Measurements from ENCODE around the gene GJD2. TPM values are rescaled to one million over a fixed set of nuclear protein-coding genes. Genes with fewer than 3 reads are reported as not detected.

Gene GJD2
- total and polyA plus RNA-seq, 4 donors, result not detected

- H3K36me3 ChIP-seq (ENCODE audit: control insufficient read depth in 4 of 4, insufficient read depth in 3 of 4, low read depth in 1 of 4, low read length in 3 of 4), result no peaks in the 10 kb centered on the region
- H3K9ac ChIP-seq (ENCODE audit: low read depth in 1 of 2, low read length in 2 of 2), result no peak overlapping the region
- no peak for DNase-seq (ENCODE audit: low spot score)
- TF ChIP-seq, protein P1, sequence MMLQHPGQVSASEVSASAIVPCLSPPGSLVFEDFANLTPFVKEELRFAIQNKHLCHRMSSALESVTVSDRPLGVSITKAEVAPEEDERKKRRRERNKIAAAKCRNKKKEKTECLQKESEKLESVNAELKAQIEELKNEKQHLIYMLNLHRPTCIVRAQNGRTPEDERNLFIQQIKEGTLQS (IDR thresholded peaks at IDR 0.05), result no peak
- TF ChIP-seq, protein P2, sequence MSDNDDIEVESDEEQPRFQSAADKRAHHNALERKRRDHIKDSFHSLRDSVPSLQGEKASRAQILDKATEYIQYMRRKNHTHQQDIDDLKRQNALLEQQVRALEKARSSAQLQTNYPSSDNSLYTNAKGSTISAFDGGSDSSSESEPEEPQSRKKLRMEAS (IDR thresholded peaks at IDR 0.05), result no peak
- no peak for TF ChIP-seq GABPA (IDR thresholded peaks at IDR 0.05 in 1 of 2, conservative IDR thresholded peaks at IDR 0.05 in 1 of 2)
- TF ChIP-seq, protein P3, sequence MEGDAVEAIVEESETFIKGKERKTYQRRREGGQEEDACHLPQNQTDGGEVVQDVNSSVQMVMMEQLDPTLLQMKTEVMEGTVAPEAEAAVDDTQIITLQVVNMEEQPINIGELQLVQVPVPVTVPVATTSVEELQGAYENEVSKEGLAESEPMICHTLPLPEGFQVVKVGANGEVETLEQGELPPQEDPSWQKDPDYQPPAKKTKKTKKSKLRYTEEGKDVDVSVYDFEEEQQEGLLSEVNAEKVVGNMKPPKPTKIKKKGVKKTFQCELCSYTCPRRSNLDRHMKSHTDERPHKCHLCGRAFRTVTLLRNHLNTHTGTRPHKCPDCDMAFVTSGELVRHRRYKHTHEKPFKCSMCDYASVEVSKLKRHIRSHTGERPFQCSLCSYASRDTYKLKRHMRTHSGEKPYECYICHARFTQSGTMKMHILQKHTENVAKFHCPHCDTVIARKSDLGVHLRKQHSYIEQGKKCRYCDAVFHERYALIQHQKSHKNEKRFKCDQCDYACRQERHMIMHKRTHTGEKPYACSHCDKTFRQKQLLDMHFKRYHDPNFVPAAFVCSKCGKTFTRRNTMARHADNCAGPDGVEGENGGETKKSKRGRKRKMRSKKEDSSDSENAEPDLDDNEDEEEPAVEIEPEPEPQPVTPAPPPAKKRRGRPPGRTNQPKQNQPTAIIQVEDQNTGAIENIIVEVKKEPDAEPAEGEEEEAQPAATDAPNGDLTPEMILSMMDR (IDR thresholded peaks at IDR 0.05; ENCODE audit: low read depth, low read length, missing input control), result no peak
- no peak for TF ChIP-seq TAF1 (conservative IDR thresholded peaks at IDR 0.05)
- TF ChIP-seq EGR1 (IDR thresholded peaks at IDR 0.05; ENCODE audit: low read depth in 2 of 2), result no peak
- TF ChIP-seq NR2F2 (IDR thresholded peaks at IDR 0.05), result no peak
- TF ChIP-seq, protein P4, sequence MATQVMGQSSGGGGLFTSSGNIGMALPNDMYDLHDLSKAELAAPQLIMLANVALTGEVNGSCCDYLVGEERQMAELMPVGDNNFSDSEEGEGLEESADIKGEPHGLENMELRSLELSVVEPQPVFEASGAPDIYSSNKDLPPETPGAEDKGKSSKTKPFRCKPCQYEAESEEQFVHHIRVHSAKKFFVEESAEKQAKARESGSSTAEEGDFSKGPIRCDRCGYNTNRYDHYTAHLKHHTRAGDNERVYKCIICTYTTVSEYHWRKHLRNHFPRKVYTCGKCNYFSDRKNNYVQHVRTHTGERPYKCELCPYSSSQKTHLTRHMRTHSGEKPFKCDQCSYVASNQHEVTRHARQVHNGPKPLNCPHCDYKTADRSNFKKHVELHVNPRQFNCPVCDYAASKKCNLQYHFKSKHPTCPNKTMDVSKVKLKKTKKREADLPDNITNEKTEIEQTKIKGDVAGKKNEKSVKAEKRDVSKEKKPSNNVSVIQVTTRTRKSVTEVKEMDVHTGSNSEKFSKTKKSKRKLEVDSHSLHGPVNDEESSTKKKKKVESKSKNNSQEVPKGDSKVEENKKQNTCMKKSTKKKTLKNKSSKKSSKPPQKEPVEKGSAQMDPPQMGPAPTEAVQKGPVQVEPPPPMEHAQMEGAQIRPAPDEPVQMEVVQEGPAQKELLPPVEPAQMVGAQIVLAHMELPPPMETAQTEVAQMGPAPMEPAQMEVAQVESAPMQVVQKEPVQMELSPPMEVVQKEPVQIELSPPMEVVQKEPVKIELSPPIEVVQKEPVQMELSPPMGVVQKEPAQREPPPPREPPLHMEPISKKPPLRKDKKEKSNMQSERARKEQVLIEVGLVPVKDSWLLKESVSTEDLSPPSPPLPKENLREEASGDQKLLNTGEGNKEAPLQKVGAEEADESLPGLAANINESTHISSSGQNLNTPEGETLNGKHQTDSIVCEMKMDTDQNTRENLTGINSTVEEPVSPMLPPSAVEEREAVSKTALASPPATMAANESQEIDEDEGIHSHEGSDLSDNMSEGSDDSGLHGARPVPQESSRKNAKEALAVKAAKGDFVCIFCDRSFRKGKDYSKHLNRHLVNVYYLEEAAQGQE (IDR thresholded peaks at IDR 0.05), result no peak
- no peaks in the 10 kb centered on the region for H3K27me3 ChIP-seq (ENCODE audit: control insufficient read depth in 4 of 4, insufficient read depth in 4 of 4, low read length in 3 of 4)
- 75% methylated on average over 5 of the region's 5 CpGs for WGBS
- H3K9me3 ChIP-seq (ENCODE audit: control insufficient read depth in 4 of 4, low read length in 3 of 4), result no peaks in the 10 kb centered on the region
- no peak overlapping the region for H3K27ac ChIP-seq (ENCODE audit: low read depth in 1 of 2, low read length in 2 of 2)
- no peak overlapping the region for H3K4me3 ChIP-seq (ENCODE audit: low read depth in 1 of 3, low read length in 3 of 3)
- no peaks in the 10 kb centered on the region for H3K4me1 ChIP-seq (ENCODE audit: control insufficient read depth in 4 of 4, insufficient read depth in 4 of 4, low read length in 3 of 4)
These were observed 10.9 kb upstream of the GJD2 start for GRCh38 chr15:34765741-34766140.

DNA sequence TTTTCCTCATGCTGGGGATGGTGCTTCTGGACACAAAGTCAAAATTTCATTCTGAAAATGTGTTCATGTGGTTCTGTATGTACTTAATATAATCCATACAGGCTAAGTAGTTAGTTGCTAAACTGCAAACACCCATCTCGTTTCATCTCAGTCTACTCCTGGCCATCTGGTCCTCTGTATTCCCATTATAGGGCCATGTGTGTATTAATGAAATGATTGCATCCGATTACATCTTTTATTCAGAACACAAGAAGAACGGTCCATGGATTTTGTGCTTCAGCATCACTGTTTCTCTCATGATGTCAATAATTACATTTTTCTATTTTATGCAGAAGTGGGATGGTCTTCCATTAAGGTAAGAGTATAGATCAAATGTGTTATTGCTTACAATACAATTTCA, 6.1 kb upstream of the GJD2 start:
- Histone ChIP-seq H3K27ac (ENCODE audit: low read depth in 1 of 2, low read length in 2 of 2) (no peak overlapping the region), H3K4me3 (ENCODE audit: low read depth in 1 of 3, low read length in 3 of 3) (no peak overlapping the region), H3K4me1 (ENCODE audit: control insufficient read depth in 4 of 4, insufficient read depth in 4 of 4, low read length in 3 of 4) (no peaks in the 10 kb centered on the region), H3K9ac (ENCODE audit: low read depth in 1 of 2, low read length in 2 of 2) (no peak overlapping the region), H3K9me3 (ENCODE audit: control insufficient read depth in 4 of 4, low read length in 3 of 4) (no peaks in the 10 kb centered on the region), H3K36me3 (ENCODE audit: control insufficient read depth in 4 of 4, insufficient read depth in 3 of 4, low read depth in 1 of 4, low read length in 3 of 4) (no peaks in the 10 kb centered on the region), H3K27me3 (ENCODE audit: control insufficient read depth in 4 of 4, insufficient read depth in 4 of 4, low read length in 3 of 4) (peaks cover 0 to 11% (median 2%) of the 10 kb centered on the region in 4 donors)
- TF ChIP-seq YY1 (IDR thresholded peaks at IDR 0.05), result no peak
- TF ChIP-seq, protein P5, sequence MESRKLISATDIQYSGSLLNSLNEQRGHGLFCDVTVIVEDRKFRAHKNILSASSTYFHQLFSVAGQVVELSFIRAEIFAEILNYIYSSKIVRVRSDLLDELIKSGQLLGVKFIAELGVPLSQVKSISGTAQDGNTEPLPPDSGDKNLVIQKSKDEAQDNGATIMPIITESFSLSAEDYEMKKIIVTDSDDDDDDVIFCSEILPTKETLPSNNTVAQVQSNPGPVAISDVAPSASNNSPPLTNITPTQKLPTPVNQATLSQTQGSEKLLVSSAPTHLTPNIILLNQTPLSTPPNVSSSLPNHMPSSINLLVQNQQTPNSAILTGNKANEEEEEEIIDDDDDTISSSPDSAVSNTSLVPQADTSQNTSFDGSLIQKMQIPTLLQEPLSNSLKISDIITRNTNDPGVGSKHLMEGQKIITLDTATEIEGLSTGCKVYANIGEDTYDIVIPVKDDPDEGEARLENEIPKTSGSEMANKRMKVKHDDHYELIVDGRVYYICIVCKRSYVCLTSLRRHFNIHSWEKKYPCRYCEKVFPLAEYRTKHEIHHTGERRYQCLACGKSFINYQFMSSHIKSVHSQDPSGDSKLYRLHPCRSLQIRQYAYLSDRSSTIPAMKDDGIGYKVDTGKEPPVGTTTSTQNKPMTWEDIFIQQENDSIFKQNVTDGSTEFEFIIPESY (IDR thresholded peaks at IDR 0.05), result no peak
- TF ChIP-seq SP1 (IDR thresholded peaks at IDR 0.05), result no peak
- no peak for DNase-seq (ENCODE audit: low spot score)
- WGBS, result 51% methylated on average over 3 of the region's 3 CpGs
